SK-N-SH treated with all-trans-retinoic acid at 6 μM for 48 hours (cell line): ENCODE measurements around the gene DEPDC5.
"Not testable (repeated sequence)": the region's sequence is repeated elsewhere in the genome, so short reads cannot be mapped to it uniquely, and the experiment has no call there.

ENCODE experiments used
- ATAC-seq: fragments of 200-7000 bp; cut with Tn5 transposase; 3 replicates; pipeline ENCODE4 v1.9.1; 2020; ENCODE audit warnings: mild to moderate bottlenecking, moderate library complexity
- ARNTL ChIP-seq: fragments of 450-650 bp; formaldehyde crosslinking; IDR thresholded peaks from 2 replicates; pipeline ENCODE4 v1.5.0; 2020; ENCODE audit warnings: low read depth, mild to moderate bottlenecking, moderate library complexity, borderline replicate concordance
- BACH2 ChIP-seq: fragments of 250-450 bp; sonication (Bioruptor Pico); IDR thresholded peaks from 2 replicates; pipeline ENCODE4 v1.9.0; 2021; ENCODE audit warnings: mild to moderate bottlenecking, borderline replicate concordance
- CSDC2 ChIP-seq: fragments of 250-450 bp; sonication (Bioruptor Pico); IDR thresholded peaks from 2 replicates; pipeline ENCODE4 v1.5.0; 2020; ENCODE audit warnings: mild to moderate bottlenecking, moderate library complexity
- ESRRG ChIP-seq: fragments of 250-450 bp; sonication (Bioruptor Pico); IDR thresholded peaks from 2 replicates; pipeline ENCODE4 v1.6.1; 2021; ENCODE audit warnings: mild to moderate bottlenecking
- GLIS3 ChIP-seq: fragments of 250-450 bp; sonication (Bioruptor Pico); IDR thresholded peaks from 2 replicates; pipeline ENCODE4 v1.5.0; 2020; ENCODE audit warnings: mild to moderate bottlenecking, moderate library complexity
- ISL1 ChIP-seq: fragments of 250-450 bp; sonication (Bioruptor Pico); IDR thresholded peaks from 2 replicates; pipeline ENCODE4 v2.1.2; 2022; ENCODE audit warnings: mild to moderate bottlenecking, moderate library complexity
- POU6F1 ChIP-seq: fragments of 250-450 bp; sonication (Bioruptor Pico); IDR thresholded peaks from 2 replicates; pipeline ENCODE4 v1.8.0; 2021; ENCODE audit warnings: low read depth, mild to moderate bottlenecking, moderate library complexity, borderline replicate concordance
- RARB ChIP-seq: fragments of 250-450 bp; sonication (Bioruptor Pico); IDR thresholded peaks from 2 replicates; pipeline ENCODE4 v1.8.0; 2021; ENCODE audit warnings: mild to moderate bottlenecking, moderate library complexity
- TCF4 ChIP-seq: fragments of 250-450 bp; sonication (Bioruptor Pico); IDR thresholded peaks from 2 replicates; pipeline ENCODE4 v1.8.0; 2021; ENCODE audit warnings: mild to moderate bottlenecking, moderate library complexity, borderline replicate concordance
- TOX ChIP-seq: fragments of 250-450 bp; sonication (Bioruptor Pico); IDR thresholded peaks from 2 replicates; pipeline ENCODE4 v1.8.0; 2021; ENCODE audit warnings: mild to moderate bottlenecking, moderate library complexity, borderline replicate concordance
- ZC3H10 ChIP-seq: fragments of 250-450 bp; sonication (Bioruptor Pico); IDR thresholded peaks from 2 replicates; pipeline ENCODE4 v1.5.1; 2021; ENCODE audit warnings: mild to moderate bottlenecking, moderate library complexity
- ZFP3 ChIP-seq: fragments of 250-450 bp; sonication (Bioruptor Pico); IDR thresholded peaks from 2 replicates; pipeline ENCODE4 v1.5.0; 2020; ENCODE audit warnings: mild to moderate bottlenecking, moderate library complexity
- TF ChIP-seq, protein P1 (sequence below): fragments of 250-450 bp; sonication (Bioruptor Pico); IDR thresholded peaks from 2 replicates; pipeline ENCODE4 v1.8.0; 2020; ENCODE audit warnings: mild to moderate bottlenecking, moderate library complexity, borderline replicate concordance
- TF ChIP-seq, protein P2 (sequence below): fragments of 250-450 bp; sonication (Bioruptor Pico); IDR thresholded peaks from 2 replicates; pipeline ENCODE4 v1.5.1; 2020; ENCODE audit warnings: low read depth, mild to moderate bottlenecking, moderate library complexity
- TF ChIP-seq, protein P3 (sequence below): fragments of 250-450 bp; sonication (Bioruptor Pico); IDR thresholded peaks from 2 replicates; pipeline ENCODE4 v1.5.1; 2021; ENCODE audit warnings: mild to moderate bottlenecking, moderate library complexity
- TF ChIP-seq, protein P4 (sequence below): fragments of 250-450 bp; sonication (Bioruptor Pico); IDR thresholded peaks from 2 replicates; pipeline ENCODE4 v1.5.0; 2020; ENCODE audit warnings: mild to moderate bottlenecking, moderate library complexity

Gene DEPDC5

GRCh38 chr22:31753634-31754501 is at the start of gene DEPDC5:
DEPDC5 (plus strand) TSS chr22:31754019; CDS start chr22:31754922, 903 bp downstream.
- 0 out of 2 replicates have a peak, but pooled peaks have one; percentile 64 for TF ChIP-seq GLIS3
- TF ChIP-seq, protein P1, sequence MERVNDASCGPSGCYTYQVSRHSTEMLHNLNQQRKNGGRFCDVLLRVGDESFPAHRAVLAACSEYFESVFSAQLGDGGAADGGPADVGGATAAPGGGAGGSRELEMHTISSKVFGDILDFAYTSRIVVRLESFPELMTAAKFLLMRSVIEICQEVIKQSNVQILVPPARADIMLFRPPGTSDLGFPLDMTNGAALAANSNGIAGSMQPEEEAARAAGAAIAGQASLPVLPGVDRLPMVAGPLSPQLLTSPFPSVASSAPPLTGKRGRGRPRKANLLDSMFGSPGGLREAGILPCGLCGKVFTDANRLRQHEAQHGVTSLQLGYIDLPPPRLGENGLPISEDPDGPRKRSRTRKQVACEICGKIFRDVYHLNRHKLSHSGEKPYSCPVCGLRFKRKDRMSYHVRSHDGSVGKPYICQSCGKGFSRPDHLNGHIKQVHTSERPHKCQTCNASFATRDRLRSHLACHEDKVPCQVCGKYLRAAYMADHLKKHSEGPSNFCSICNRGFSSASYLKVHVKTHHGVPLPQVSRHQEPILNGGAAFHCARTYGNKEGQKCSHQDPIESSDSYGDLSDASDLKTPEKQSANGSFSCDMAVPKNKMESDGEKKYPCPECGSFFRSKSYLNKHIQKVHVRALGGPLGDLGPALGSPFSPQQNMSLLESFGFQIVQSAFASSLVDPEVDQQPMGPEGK (CRISPR knock-in tag) = no peak
- TF ChIP-seq CSDC2 (CRISPR knock-in tag) = no peak
- 0 out of 2 replicates have a peak, but pooled peaks have one; percentile 54 for TF ChIP-seq ESRRG
- 0 out of 2 replicates have a peak, but pooled peaks have one; percentile 17 for TF ChIP-seq ZFP3
- no peak for TF ChIP-seq ZC3H10 (CRISPR knock-in tag)
- TF ChIP-seq POU6F1 (CRISPR knock-in tag) = no peak
- no peak for TF ChIP-seq RARB (CRISPR knock-in tag)
- no peak for TF ChIP-seq TCF4 (CRISPR knock-in tag)
- TF ChIP-seq, protein P2, sequence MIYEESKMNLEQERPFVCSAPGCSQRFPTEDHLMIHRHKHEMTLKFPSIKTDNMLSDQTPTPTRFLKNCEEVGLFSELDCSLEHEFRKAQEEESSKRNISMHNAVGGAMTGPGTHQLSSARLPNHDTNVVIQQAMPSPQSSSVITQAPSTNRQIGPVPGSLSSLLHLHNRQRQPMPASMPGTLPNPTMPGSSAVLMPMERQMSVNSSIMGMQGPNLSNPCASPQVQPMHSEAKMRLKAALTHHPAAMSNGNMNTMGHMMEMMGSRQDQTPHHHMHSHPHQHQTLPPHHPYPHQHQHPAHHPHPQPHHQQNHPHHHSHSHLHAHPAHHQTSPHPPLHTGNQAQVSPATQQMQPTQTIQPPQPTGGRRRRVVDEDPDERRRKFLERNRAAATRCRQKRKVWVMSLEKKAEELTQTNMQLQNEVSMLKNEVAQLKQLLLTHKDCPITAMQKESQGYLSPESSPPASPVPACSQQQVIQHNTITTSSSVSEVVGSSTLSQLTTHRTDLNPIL = 0 out of 2 replicates have a peak, but pooled peaks have one; percentile 34
- no peak for TF ChIP-seq BACH2
- TF ChIP-seq, protein P3, sequence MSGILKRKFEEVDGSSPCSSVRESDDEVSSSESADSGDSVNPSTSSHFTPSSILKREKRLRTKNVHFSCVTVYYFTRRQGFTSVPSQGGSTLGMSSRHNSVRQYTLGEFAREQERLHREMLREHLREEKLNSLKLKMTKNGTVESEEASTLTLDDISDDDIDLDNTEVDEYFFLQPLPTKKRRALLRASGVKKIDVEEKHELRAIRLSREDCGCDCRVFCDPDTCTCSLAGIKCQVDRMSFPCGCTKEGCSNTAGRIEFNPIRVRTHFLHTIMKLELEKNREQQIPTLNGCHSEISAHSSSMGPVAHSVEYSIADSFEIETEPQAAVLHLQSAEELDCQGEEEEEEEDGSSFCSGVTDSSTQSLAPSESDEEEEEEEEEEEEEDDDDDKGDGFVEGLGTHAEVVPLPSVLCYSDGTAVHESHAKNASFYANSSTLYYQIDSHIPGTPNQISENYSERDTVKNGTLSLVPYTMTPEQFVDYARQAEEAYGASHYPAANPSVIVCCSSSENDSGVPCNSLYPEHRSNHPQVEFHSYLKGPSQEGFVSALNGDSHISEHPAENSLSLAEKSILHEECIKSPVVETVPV = 0 out of 2 replicates have a peak, but pooled peaks have one; percentile 41
- TF ChIP-seq ARNTL (CRISPR knock-in tag) = no peak
- peak; percentile 82 for ATAC-seq

- ATAC-seq = no peak
- no peak for TF ChIP-seq CSDC2 (CRISPR knock-in tag)
- TF ChIP-seq, protein P4, sequence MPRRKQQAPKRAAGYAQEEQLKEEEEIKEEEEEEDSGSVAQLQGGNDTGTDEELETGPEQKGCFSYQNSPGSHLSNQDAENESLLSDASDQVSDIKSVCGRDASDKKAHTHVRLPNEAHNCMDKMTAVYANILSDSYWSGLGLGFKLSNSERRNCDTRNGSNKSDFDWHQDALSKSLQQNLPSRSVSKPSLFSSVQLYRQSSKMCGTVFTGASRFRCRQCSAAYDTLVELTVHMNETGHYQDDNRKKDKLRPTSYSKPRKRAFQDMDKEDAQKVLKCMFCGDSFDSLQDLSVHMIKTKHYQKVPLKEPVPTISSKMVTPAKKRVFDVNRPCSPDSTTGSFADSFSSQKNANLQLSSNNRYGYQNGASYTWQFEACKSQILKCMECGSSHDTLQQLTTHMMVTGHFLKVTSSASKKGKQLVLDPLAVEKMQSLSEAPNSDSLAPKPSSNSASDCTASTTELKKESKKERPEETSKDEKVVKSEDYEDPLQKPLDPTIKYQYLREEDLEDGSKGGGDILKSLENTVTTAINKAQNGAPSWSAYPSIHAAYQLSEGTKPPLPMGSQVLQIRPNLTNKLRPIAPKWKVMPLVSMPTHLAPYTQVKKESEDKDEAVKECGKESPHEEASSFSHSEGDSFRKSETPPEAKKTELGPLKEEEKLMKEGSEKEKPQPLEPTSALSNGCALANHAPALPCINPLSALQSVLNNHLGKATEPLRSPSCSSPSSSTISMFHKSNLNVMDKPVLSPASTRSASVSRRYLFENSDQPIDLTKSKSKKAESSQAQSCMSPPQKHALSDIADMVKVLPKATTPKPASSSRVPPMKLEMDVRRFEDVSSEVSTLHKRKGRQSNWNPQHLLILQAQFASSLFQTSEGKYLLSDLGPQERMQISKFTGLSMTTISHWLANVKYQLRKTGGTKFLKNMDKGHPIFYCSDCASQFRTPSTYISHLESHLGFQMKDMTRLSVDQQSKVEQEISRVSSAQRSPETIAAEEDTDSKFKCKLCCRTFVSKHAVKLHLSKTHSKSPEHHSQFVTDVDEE (CRISPR knock-in tag) = no peak
- TF ChIP-seq, protein P3 = no peak
- TF ChIP-seq GLIS3 = no peak
- TF ChIP-seq TOX (CRISPR knock-in tag) = no peak
- no peak for TF ChIP-seq ISL1 (CRISPR knock-in tag)
- TF ChIP-seq, protein P2 = no peak
- TF ChIP-seq, protein P1 (CRISPR knock-in tag) = no peak
- TF ChIP-seq POU6F1 (CRISPR knock-in tag) = no peak
- no peak for TF ChIP-seq ZFP3
Observed at GRCh38 chr22:31707519-31707918, 46.3 kb upstream of the DEPDC5 start.

- not testable (repeated sequence) for ATAC-seq
Observed at GRCh38 chr22:31711226-31711625, 42.6 kb upstream of the DEPDC5 start.
